K562 (cell line): ENCODE measurements around the gene EPB41L4A. TPM values are rescaled to one million over a fixed set of nuclear protein-coding genes. Genes with fewer than 3 reads are reported as not detected.

Source experiments
- CBX8 ChIP-seq: fragments of 200-600 bp; sonication (generic); IDR thresholded peaks from 2 replicates; pipeline ENCODE4 v1.6.1; 2012; ENCODE audit warnings: borderline replicate concordance, mixed run types, low read depth, mild to moderate bottlenecking, moderate library complexity, mixed read lengths, low read length, control low read depth, inconsistent platforms; ENCODE audit not compliant: poor library complexity, severe bottlenecking; ENCODE audit errors: extremely low read depth
- EP400 ChIP-seq: fragments of 450-650 bp; IDR thresholded peaks from 2 replicates; pipeline ENCODE4 v1.6.1; 2017; ENCODE audit warnings: antibody characterized with exemption, mild to moderate bottlenecking, moderate library complexity
- MAFG ChIP-seq: fragments of 450-650 bp; conservative IDR thresholded peaks from 2 replicates; pipeline ENCODE4 v1.6.1; 2016; ENCODE audit warnings: missing genetic modification characterization, missing compliant biosample characterization
- NCOR1 ChIP-seq: fragments of 450-650 bp; IDR thresholded peaks from 2 replicates; pipeline ENCODE4 v1.6.1; 2016; ENCODE audit warnings: mild to moderate bottlenecking, moderate library complexity
- NFE2L1 ChIP-seq: fragments of 450-650 bp; IDR thresholded peaks from 2 replicates; pipeline ENCODE4 v1.6.1; 2016; ENCODE audit warnings: missing genetic modification characterization, low read depth, mild to moderate bottlenecking, missing compliant biosample characterization, moderate library complexity, borderline replicate concordance
- POLR3G ChIP-seq: IDR thresholded peaks from 2 replicates; pipeline ENCODE4 v1.6.1; 2011; ENCODE audit not compliant: insufficient read length, insufficient replicate concordance; ENCODE audit errors: extremely low read depth
- ZMIZ1 ChIP-seq, 2 experiments: fragments of 150-350 bp in 1 of 2; IDR thresholded peaks; 2 replicates each; pipeline ENCODE4 v1.6.1; 2012 to 2016; ENCODE audit warnings: low read depth in 2 of 2, low read length in 2 of 2, mild to moderate bottlenecking in 1 of 2, moderate library complexity in 1 of 2
- ZNF274 ChIP-seq: IDR thresholded peaks from 2 replicates; pipeline ENCODE4 v1.6.1; 2011; ENCODE audit warnings: low read depth, mild to moderate bottlenecking, low read length, moderate library complexity, borderline replicate concordance
- ZNF444 ChIP-seq: fragments of 250-450 bp; sonication (Bioruptor Pico); IDR thresholded peaks from 2 replicates; pipeline ENCODE4 v1.4.0; 2020; ENCODE audit warnings: mild to moderate bottlenecking, moderate library complexity
- polyA plus RNA-seq, 8 experiments: library from polyadenylated mRNA; depleted of rRNA in 4 of 8; stranded (reverse) in 5 of 8; unstranded in 3 of 8; fragments of >200 nt; fragmentation: Nextera tagmentation in 2 of 8; fragmentation: Illumina TruSeq in 1 of 8; extraction: Ambion mirVana in 2 of 8; extraction: Trizol in 1 of 8; gene quantifications; 2 replicates each; pipeline versions ENCODE4 v1.2.1 to v1.2.3, GENCODE V29; 2011 to 2014; ENCODE audit warnings: inconsistent platforms in 1 of 8, missing spikeins in 1 of 8
- total RNA-seq, 7 experiments: library from RNA; depleted of rRNA in 6 of 7; stranded (reverse); fragments of >200 nt in 6 of 7; fragmentation: Illumina TruSeq in 2 of 7; extraction: Trizol in 2 of 7; gene quantifications; 2 replicates each; pipeline versions ENCODE4 v1.2.1 to v1.2.3, GENCODE V29; 2011 to 2021; ENCODE audit warnings: low replicate concordance in 1 of 7
- TF ChIP-seq, protein P1 (sequence below): sonication (generic); formaldehyde crosslinking; IDR thresholded peaks from 2 replicates; pipeline ENCODE4 v1.8.0; 2022; ENCODE audit warnings: missing genetic modification reagents, mild to moderate bottlenecking, moderate library complexity, borderline replicate concordance
- TF ChIP-seq, protein P2 (sequence below): IDR thresholded peaks from 2 replicates; pipeline ENCODE4 v1.6.1; 2012; ENCODE audit warnings: low read depth, low read length, improper control_type of control experiment, borderline replicate concordance
- TF ChIP-seq, protein P3 (sequence below), 2 experiments: fragments of 450-650 bp in 1 of 2; sonication (generic) in 1 of 2; formaldehyde crosslinking in 1 of 2; IDR thresholded peaks in 1 of 2; conservative IDR thresholded peaks in 1 of 2; 2 replicates each; pipeline versions ENCODE4 v1.6.1 to v1.8.1; 2016 to 2023; ENCODE audit warnings: mild to moderate bottlenecking in 2 of 2, moderate library complexity in 2 of 2, inconsistent platforms in 1 of 2, missing genetic modification reagents in 1 of 2

Gene EPB41L4A
- total and polyA plus RNA-seq, 9 of the 15 experiments (the other 6 are each of a cell fraction or from before 2014, with no cell fraction given): 0.04 to 0.35 (median 0.12) TPM; not detected in 3

GRCh38 chr5:112312295-112313275 lies 106.5 kb downstream of the EPB41L4A start (continued):
- no peak for TF ChIP-seq ZMIZ1 (IDR thresholded peaks at IDR 0.05; ENCODE audit: low read depth in 2 of 2, low read length in 2 of 2)
- TF ChIP-seq EP400: no peak
- TF ChIP-seq, protein P1, sequence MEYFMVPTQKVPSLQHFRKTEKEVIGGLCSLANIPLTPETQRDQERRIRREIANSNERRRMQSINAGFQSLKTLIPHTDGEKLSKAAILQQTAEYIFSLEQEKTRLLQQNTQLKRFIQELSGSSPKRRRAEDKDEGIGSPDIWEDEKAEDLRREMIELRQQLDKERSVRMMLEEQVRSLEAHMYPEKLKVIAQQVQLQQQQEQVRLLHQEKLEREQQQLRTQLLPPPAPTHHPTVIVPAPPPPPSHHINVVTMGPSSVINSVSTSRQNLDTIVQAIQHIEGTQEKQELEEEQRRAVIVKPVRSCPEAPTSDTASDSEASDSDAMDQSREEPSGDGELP (CRISPR knock-in tag): no peak
- TF ChIP-seq POLR3G: no peak
- TF ChIP-seq NFE2L1 (tag): no peak
- TF ChIP-seq, protein P2, sequence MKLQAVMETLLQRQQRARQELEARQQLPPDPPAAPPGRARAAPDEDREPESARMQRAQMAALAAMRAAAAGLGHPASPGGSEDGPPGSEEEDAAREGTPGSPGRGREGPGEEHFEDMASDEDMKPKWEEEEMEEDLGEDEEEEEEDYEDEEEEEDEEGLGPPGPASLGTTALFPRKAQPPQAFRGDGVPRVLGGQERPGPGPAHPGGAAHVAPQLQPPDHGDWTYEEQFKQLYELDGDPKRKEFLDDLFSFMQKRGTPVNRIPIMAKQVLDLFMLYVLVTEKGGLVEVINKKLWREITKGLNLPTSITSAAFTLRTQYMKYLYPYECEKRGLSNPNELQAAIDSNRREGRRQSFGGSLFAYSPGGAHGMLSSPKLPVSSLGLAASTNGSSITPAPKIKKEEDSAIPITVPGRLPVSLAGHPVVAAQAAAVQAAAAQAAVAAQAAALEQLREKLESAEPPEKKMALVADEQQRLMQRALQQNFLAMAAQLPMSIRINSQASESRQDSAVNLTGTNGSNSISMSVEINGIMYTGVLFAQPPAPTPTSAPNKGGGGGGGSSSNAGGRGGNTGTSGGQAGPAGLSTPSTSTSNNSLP: no peak
- no peak for TF ChIP-seq MAFG (tag)
- no peak for TF ChIP-seq ZNF274
- TF ChIP-seq NCOR1: no peak
- TF ChIP-seq CBX8: no peak
- TF ChIP-seq, protein P3, sequence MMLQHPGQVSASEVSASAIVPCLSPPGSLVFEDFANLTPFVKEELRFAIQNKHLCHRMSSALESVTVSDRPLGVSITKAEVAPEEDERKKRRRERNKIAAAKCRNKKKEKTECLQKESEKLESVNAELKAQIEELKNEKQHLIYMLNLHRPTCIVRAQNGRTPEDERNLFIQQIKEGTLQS (IDR thresholded peaks at IDR 0.05): no peak
- TF ChIP-seq, protein P3 (CRISPR knock-in tag; conservative IDR thresholded peaks at IDR 0.05): no peak
- no peak for TF ChIP-seq ZNF444 (CRISPR knock-in tag)
